Gastrocnemius medialis (tissue), 4 donors: ENCODE results near the gene CPVL.

Experiments used
- CTCF ChIP-seq, 5 experiments: fragments of 450-650 bp in 3 of 5; fragments of 200-600 bp in 2 of 5; sonication (generic) in 2 of 5; IDR thresholded peaks in 4 of 5; conservative IDR thresholded peaks in 1 of 5; 1 replicate in 4 of 5; 2 replicates in 1 of 5; pipeline ENCODE4 v1.5.1; 2016 to 2019; ENCODE audit warnings: antibody characterized with exemption in 5 of 5, mild to moderate bottlenecking in 3 of 5, moderate library complexity in 3 of 5
- POLR2A ChIP-seq, 2 donors: fragments of 450-650 bp; IDR thresholded peaks; one replicate each; pipeline ENCODE4 v1.6.1; 2017; ENCODE audit warnings: antibody characterized with exemption in 2 of 2, mild to moderate bottlenecking in 2 of 2, moderate library complexity in 2 of 2

GRCh38 chr7:29019896-29020295 lies 126.4 kb downstream of the CPVL start:
- TF ChIP-seq CTCF (IDR thresholded peaks at IDR 0.05 in 4 of 5, conservative IDR thresholded peaks at IDR 0.05 in 1 of 5) (no peak), POLR2A (IDR thresholded peaks at IDR 0.05) (no peak)
